IMR-90 (cell line): ENCODE results near the gene SPATS2L. TPM values are rescaled to one million over a fixed set of nuclear protein-coding genes. Genes with fewer than 3 reads are reported as not detected.

ENCODE experiments used
- ATAC-seq: fragments of 200-7000 bp; cut with Tn5 transposase; 2 replicates; pipeline ENCODE4 v1.9.1; 2020; ENCODE audit warnings: low read depth, mild to moderate bottlenecking, moderate library complexity
- BruUV-seq: library from RNA; stranded (reverse); fragments of 400-500 nt; replicated peaks from 2 replicates; lab custom pipeline; 2021; lab: Mats Ljungman, UMichigan
- CTCF ChIA-PET: fragments of 300-600 bp; formaldehyde crosslinking; extraction: SDS; loops from one replicate; lab custom pipeline; 2021; ENCODE audit warnings: antibody characterized with exemption; lab: Yijun Ruan, JAX
- POLR2A ChIA-PET: fragments of 300-600 bp; sonication (Branson Sonifier 250); formaldehyde crosslinking; loops from one replicate; lab custom pipeline; 2022; ENCODE audit warnings: antibody characterized with exemption; ENCODE audit not compliant: unreplicated experiment; lab: Charles Lee
- DNase-seq: peaks from one replicate; pipeline ENCODE4 v3.0.0; 2013
- H2AFZ ChIP-seq: replicated peaks from 2 replicates; pipeline ENCODE3; 2013; ENCODE audit warnings: low read length, mild to moderate bottlenecking; ENCODE audit not compliant: poor library complexity
- H2AK5ac ChIP-seq: 2 replicates; pipeline ENCODE4 v1.6.1; 2013; ENCODE audit warnings: low read depth, low read length, inconsistent platforms
- H2AK9ac ChIP-seq: replicated peaks from 2 replicates; pipeline ENCODE3; 2013; ENCODE audit warnings: mild to moderate bottlenecking, low read depth, low read length, moderate library complexity; ENCODE audit not compliant: poor library complexity
- H2BK120ac ChIP-seq: 2 replicates; pipeline ENCODE4 v1.6.1; 2013; ENCODE audit warnings: low read depth, low read length, inconsistent platforms
- H2BK15ac ChIP-seq: 3 replicates; pipeline ENCODE4 v1.6.1; 2013; ENCODE audit warnings: low read depth, low read length, inconsistent platforms
- H2BK20ac ChIP-seq: 2 replicates; pipeline ENCODE4 v1.6.1; 2013; ENCODE audit warnings: low read depth, mild to moderate bottlenecking, inconsistent platforms, low read length, moderate library complexity
- H2BK5ac ChIP-seq: 2 replicates; pipeline ENCODE4 v1.6.1; 2013; ENCODE audit warnings: mild to moderate bottlenecking, low read depth, low read length, inconsistent platforms; ENCODE audit not compliant: poor library complexity, severe bottlenecking
- H3K14ac ChIP-seq: replicated peaks from 2 replicates; pipeline ENCODE4 v1.6.1; 2013; ENCODE audit warnings: low read depth, low read length, inconsistent platforms
- H3K18ac ChIP-seq: 2 replicates; pipeline ENCODE4 v1.6.1; 2013; ENCODE audit warnings: low read depth, low read length, control low read depth
- H3K23ac ChIP-seq: 2 replicates; pipeline ENCODE4 v1.6.1; 2013; ENCODE audit warnings: low read depth, low read length, inconsistent platforms
- H3K27ac ChIP-seq: 2 replicates; pipeline ENCODE4 v1.5.1; 2013; ENCODE audit warnings: mild to moderate bottlenecking, control low read depth, low read length; ENCODE audit not compliant: insufficient read depth
- H3K27me3 ChIP-seq: 2 replicates; pipeline ENCODE4 v1.6.1; 2013; ENCODE audit warnings: low read length; ENCODE audit not compliant: control insufficient read depth, insufficient read depth
- H3K36me3 ChIP-seq: 2 replicates; pipeline ENCODE4 v1.6.1; 2013; ENCODE audit warnings: low read length, mixed read lengths; ENCODE audit not compliant: control insufficient read depth, insufficient read depth
- H3K4ac ChIP-seq: 2 replicates; pipeline ENCODE4 v1.6.1; 2013; ENCODE audit warnings: low read depth, low read length, inconsistent platforms
- H3K4me1 ChIP-seq: 2 replicates; pipeline ENCODE4 v1.6.1; 2013; ENCODE audit warnings: low read length, mixed read lengths; ENCODE audit not compliant: control insufficient read depth, insufficient read depth
- H3K4me2 ChIP-seq: 2 replicates; pipeline ENCODE4 v1.6.1; 2013; ENCODE audit warnings: low read depth, mild to moderate bottlenecking, control low read depth, low read length, moderate library complexity
- H3K4me3 ChIP-seq: 2 replicates; pipeline ENCODE4 v1.5.1; 2013; ENCODE audit warnings: low read depth, mild to moderate bottlenecking, control low read depth, low read length, moderate library complexity; ENCODE audit not compliant: insufficient read depth
- H3K56ac ChIP-seq: 2 replicates; pipeline ENCODE4 v1.6.1; 2013; ENCODE audit warnings: low read length, inconsistent platforms; ENCODE audit not compliant: insufficient read depth; ENCODE audit errors: extremely low read depth
- H3K79me1 ChIP-seq, 2 experiments: 2 replicates each; pipeline ENCODE4 v1.6.1; 2013; ENCODE audit warnings: low read length in 2 of 2, inconsistent platforms in 1 of 2, low read depth in 1 of 2
- H3K9ac ChIP-seq: 2 replicates; pipeline ENCODE4 v1.6.1; 2013; ENCODE audit warnings: low read depth, low read length, control low read depth
- H3K9me1 ChIP-seq: 2 replicates; pipeline ENCODE4 v1.6.1; 2013; ENCODE audit warnings: low read length, inconsistent platforms; ENCODE audit not compliant: insufficient read depth
- H3K9me3 ChIP-seq: 2 replicates; pipeline ENCODE4 v1.6.1; 2013; ENCODE audit warnings: low read length; ENCODE audit not compliant: control insufficient read depth, insufficient read depth
- H4K20me1 ChIP-seq: 2 replicates; pipeline ENCODE4 v1.6.1; 2013; ENCODE audit warnings: low read length, inconsistent platforms; ENCODE audit not compliant: insufficient read depth
- H4K5ac ChIP-seq: 2 replicates; pipeline ENCODE4 v1.6.1; 2013; ENCODE audit warnings: mild to moderate bottlenecking, low read depth, low read length, control low read depth
- H4K8ac ChIP-seq, 2 experiments: 2 replicates each; pipeline ENCODE4 v1.6.1; 2013; ENCODE audit warnings: low read depth in 2 of 2, low read length in 2 of 2, control low read depth in 1 of 2, inconsistent platforms in 1 of 2
- H4K91ac ChIP-seq: 2 replicates; pipeline ENCODE4 v1.6.1; 2013; ENCODE audit warnings: low read depth, low read length, inconsistent platforms; ENCODE audit not compliant: insufficient read depth
- BHLHE40 ChIP-seq: fragments of 150-350 bp; IDR thresholded peaks from 2 replicates; pipeline ENCODE4 v1.6.1; 2016; ENCODE audit warnings: mild to moderate bottlenecking, low read depth, low read length
- CEBPB ChIP-seq: IDR thresholded peaks from 2 replicates; pipeline ENCODE4 v1.6.1; 2012; ENCODE audit warnings: low read depth, low read length, improper control_type of control experiment
- CHD1 ChIP-seq: IDR thresholded peaks from 2 replicates; pipeline ENCODE4 v1.6.1; 2012; ENCODE audit warnings: low read depth, low read length, improper control_type of control experiment
- CTCF ChIP-seq: conservative IDR thresholded peaks from 2 replicates; pipeline ENCODE4 v1.5.1; 2012; ENCODE audit warnings: mild to moderate bottlenecking, low read depth, low read length, improper control_type of control experiment
- ELK1 ChIP-seq: fragments of 150-350 bp; IDR thresholded peaks from 2 replicates; pipeline ENCODE4 v1.6.1; 2016; ENCODE audit warnings: low read depth, mild to moderate bottlenecking, low read length, moderate library complexity, borderline replicate concordance
- FOS ChIP-seq: fragments of 150-350 bp; IDR thresholded peaks from 2 replicates; pipeline ENCODE4 v1.6.1; 2016; ENCODE audit warnings: low read depth, low read length
- MAFK ChIP-seq: IDR thresholded peaks from 2 replicates; pipeline ENCODE4 v1.6.1; 2012; ENCODE audit warnings: low read depth, low read length, improper control_type of control experiment
- MAZ ChIP-seq: IDR thresholded peaks from 2 replicates; pipeline ENCODE4 v1.6.1; 2012; ENCODE audit warnings: low read depth, mild to moderate bottlenecking, low read length, improper control_type of control experiment, moderate library complexity, borderline replicate concordance
- MXI1 ChIP-seq: IDR thresholded peaks from 2 replicates; pipeline ENCODE4 v1.6.1; 2012; ENCODE audit warnings: low read depth, mild to moderate bottlenecking, low read length, moderate library complexity, borderline replicate concordance
- NFE2L2 ChIP-seq: fragments of 150-350 bp; IDR thresholded peaks from 2 replicates; pipeline ENCODE4 v1.6.1; 2016; ENCODE audit warnings: low read depth, mild to moderate bottlenecking, low read length
- POLR2A ChIP-seq: IDR thresholded peaks from 2 replicates; pipeline ENCODE4 v1.6.1; 2012; ENCODE audit warnings: mild to moderate bottlenecking, low read depth, low read length
- RAD21 ChIP-seq: IDR thresholded peaks from 2 replicates; pipeline ENCODE4 v1.6.1; 2012; ENCODE audit warnings: low read length, improper control_type of control experiment
- RCOR1 ChIP-seq: IDR thresholded peaks from 2 replicates; pipeline ENCODE4 v1.6.1; 2012; ENCODE audit warnings: mild to moderate bottlenecking, low read length, improper control_type of control experiment; ENCODE audit not compliant: insufficient replicate concordance
- RFX5 ChIP-seq: IDR thresholded peaks from 2 replicates; pipeline ENCODE4 v1.8.0; 2012; ENCODE audit warnings: low read depth, mild to moderate bottlenecking, low read length, moderate library complexity
- SMC3 ChIP-seq: fragments of 150-350 bp; IDR thresholded peaks from 2 replicates; pipeline ENCODE4 v1.6.1; 2016; ENCODE audit warnings: low read depth, mild to moderate bottlenecking, antibody characterized with exemption, low read length, moderate library complexity
- USF2 ChIP-seq: fragments of 150-350 bp; IDR thresholded peaks from 2 replicates; pipeline ENCODE4 v1.6.1; 2017; ENCODE audit warnings: mild to moderate bottlenecking, antibody characterized with exemption, low read length, low read depth
- WGBS, 2 experiments: methylation state at CpG; one replicate each; pipeline versions ENCODE4 v1.1.5 to v1.1.7; 2013; ENCODE audit warnings: missing lambda C conversion rate in 2 of 2; ENCODE audit not compliant: insufficient read length in 1 of 2; ENCODE audit errors: extremely low coverage in 2 of 2; 5-methylcytosine and 5-hydroxymethylcytosine counted together
- dilution Hi-C: fragments of 300-500 bp; cut with HindIII; formaldehyde crosslinking; loops from one replicate; pipeline ENCODE4 v1.14.3; 2018; ENCODE audit warnings: low sequenced_read_pairs; ENCODE audit not compliant: unreplicated experiment
- in situ Hi-C: fragments of 300-500 bp; cut with MboI; formaldehyde crosslinking; loops from 3 replicates; pipeline ENCODE4 v1.14.3; 2019; ENCODE audit warnings: low sequenced_read_pairs, inconsistent platforms, mixed read lengths
- intact Hi-C: fragments of 100-400 bp; cut with micrococcal nuclease; formaldehyde crosslinking; loops from 2 replicates; pipeline ENCODE4 v1.10.0; 2022
- polyA plus RNA-seq, 3 experiments: library from polyadenylated mRNA; depleted of rRNA; stranded (reverse); fragments of >200 nt; gene quantifications; 2 replicates each; pipeline ENCODE4 v1.2.3, GENCODE V29; 2012; ENCODE audit warnings: low replicate concordance in 1 of 3
- total RNA-seq: library from RNA; depleted of rRNA; stranded (reverse); fragments of >200 nt; gene quantifications from 2 replicates; pipeline ENCODE4 v1.2.3, GENCODE V29; 2012

The SPATS2L gene
- total and polyA plus RNA-seq, 2 of the 4 experiments (the other 2 are of a cell fraction) = 118 to 155 TPM

- H3K27ac ChIP-seq = no peak overlapping the region
- H3K79me1 ChIP-seq = peaks cover 12 to 51% of the 10 kb centered on the region in 2 experiments
- H4K8ac ChIP-seq = no peak overlapping the region
- H3K56ac ChIP-seq = no peak overlapping the region
- H3K4ac ChIP-seq = no peak overlapping the region
- H3K9ac ChIP-seq = no peak overlapping the region
- no peak overlapping the region for H2BK120ac ChIP-seq
- intact Hi-C loops = no loop called here
- H3K9me1 ChIP-seq = peaks cover 19% of the 10 kb centered on the region
- in situ Hi-C loops = no loop called here
- H2AFZ ChIP-seq = no peak overlapping the region
- no peaks in the 10 kb centered on the region for H3K9me3 ChIP-seq
- ChIA-PET POLR2A (no interaction called here), CTCF (interaction anchor here (1.2 kb wide), 1 partner anchor 9 kb away, joined by 3 read pairs; no protein-coding TSS in a partner anchor)
- no peak overlapping the region for H3K18ac ChIP-seq
- peaks cover 12% of the 10 kb centered on the region for H4K20me1 ChIP-seq
- H3K14ac ChIP-seq = no peak overlapping the region
- WGBS, 2 experiments = no CpG with 5 or more reads among the region's 2 CpGs
- TF ChIP-seq CHD1 (no peak), BHLHE40 (no peak), SMC3 (no peak), USF2 (no peak), MAFK (no peak), POLR2A (no peak), ELK1 (no peak), RAD21 (no peak), CTCF (no peak), RFX5 (no peak), MXI1 (no peak), NFE2L2 (no peak), MAZ (no peak), RCOR1 (no peak), FOS (no peak), CEBPB (no peak)
- no peak overlapping the region for H2BK20ac ChIP-seq
- no peak for ATAC-seq
- no peaks in the 10 kb centered on the region for H3K27me3 ChIP-seq
- H4K91ac ChIP-seq = 0 out of 2 replicates have a peak overlapping the region, but pooled peaks have one; percentile 16
- H2BK15ac ChIP-seq = no peak overlapping the region
- H4K5ac ChIP-seq = no peak overlapping the region; the same call in 1 of the 2 replicates
- no peak for DNase-seq
- no peak overlapping the region for H3K23ac ChIP-seq
- no peak overlapping the region for H3K4me3 ChIP-seq
- no TSS peak for BruUV-seq
- no peak overlapping the region for H3K4me2 ChIP-seq
- H2AK5ac ChIP-seq = no peak overlapping the region
- H3K4me1 ChIP-seq = peaks cover 10% of the 10 kb centered on the region
- H2BK5ac ChIP-seq = peak overlapping the region; percentile 47
- peaks cover 20% of the 10 kb centered on the region for H3K36me3 ChIP-seq
- dilution Hi-C loops = no loop called here
- no peak overlapping the region for H2AK9ac ChIP-seq
Measured at GRCh38 chr2:200456567-200456966, 150.1 kb downstream of the SPATS2L start.
